ENCODE measurements around the gene GAS5. TPM values are rescaled to one million over a fixed set of nuclear protein-coding genes. Genes with fewer than 3 reads are reported as not detected.

The GAS5 gene
- total RNA-seq, 2 donors from 2014 or later, result 456 to 587 TPM

- TF ChIP-seq, protein P1, sequence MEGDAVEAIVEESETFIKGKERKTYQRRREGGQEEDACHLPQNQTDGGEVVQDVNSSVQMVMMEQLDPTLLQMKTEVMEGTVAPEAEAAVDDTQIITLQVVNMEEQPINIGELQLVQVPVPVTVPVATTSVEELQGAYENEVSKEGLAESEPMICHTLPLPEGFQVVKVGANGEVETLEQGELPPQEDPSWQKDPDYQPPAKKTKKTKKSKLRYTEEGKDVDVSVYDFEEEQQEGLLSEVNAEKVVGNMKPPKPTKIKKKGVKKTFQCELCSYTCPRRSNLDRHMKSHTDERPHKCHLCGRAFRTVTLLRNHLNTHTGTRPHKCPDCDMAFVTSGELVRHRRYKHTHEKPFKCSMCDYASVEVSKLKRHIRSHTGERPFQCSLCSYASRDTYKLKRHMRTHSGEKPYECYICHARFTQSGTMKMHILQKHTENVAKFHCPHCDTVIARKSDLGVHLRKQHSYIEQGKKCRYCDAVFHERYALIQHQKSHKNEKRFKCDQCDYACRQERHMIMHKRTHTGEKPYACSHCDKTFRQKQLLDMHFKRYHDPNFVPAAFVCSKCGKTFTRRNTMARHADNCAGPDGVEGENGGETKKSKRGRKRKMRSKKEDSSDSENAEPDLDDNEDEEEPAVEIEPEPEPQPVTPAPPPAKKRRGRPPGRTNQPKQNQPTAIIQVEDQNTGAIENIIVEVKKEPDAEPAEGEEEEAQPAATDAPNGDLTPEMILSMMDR (conservative IDR thresholded peaks at IDR 0.05), result no peak
- Mint-ChIP-seq H3K4me1 (peaks cover 30% of the 10 kb centered on the region), H3K36me3 (ENCODE audit: low read depth) (peaks cover 50% of the 10 kb centered on the region), H3K27me3 (ENCODE audit: insufficient read depth) (no peaks in the 10 kb centered on the region), H3K27ac (no peak overlapping the region), H3K4me3 (no peak overlapping the region), H3K9me3 (no peaks in the 10 kb centered on the region)
- H3K36me3 ChIP-seq (ENCODE audit: control insufficient read depth, insufficient read depth, low read length), result peaks cover 61% of the 10 kb centered on the region
- no peak overlapping the region for H3K4me3 ChIP-seq (ENCODE audit: low read length)
- no peaks in the 10 kb centered on the region for H3K9me3 ChIP-seq (ENCODE audit: control insufficient read depth, low read length)
- H3K4me1 ChIP-seq (ENCODE audit: control insufficient read depth, insufficient read depth, low read length), result peaks cover 9% of the 10 kb centered on the region
- no peak overlapping the region for H3K27ac ChIP-seq (ENCODE audit: low read depth, low read length)
- 92 to 94% methylated on average over 2 of the region's 2 CpGs for WGBS, 2 experiments (ENCODE audit: insufficient coverage in 1 of 2, insufficient read length in 1 of 2)
- DNase-seq, result no peak
- no peaks in the 10 kb centered on the region for H3K27me3 ChIP-seq (ENCODE audit: control insufficient read depth, insufficient read depth, low read length, poor library complexity, severe bottlenecking)
- no peak overlapping the region for H3K9ac ChIP-seq (ENCODE audit: extremely low read depth, low read length, poor library complexity, severe bottlenecking)
Measured at GRCh38 chr1:173856903-173857302, 10.9 kb downstream of the GAS5 start.

DNA sequence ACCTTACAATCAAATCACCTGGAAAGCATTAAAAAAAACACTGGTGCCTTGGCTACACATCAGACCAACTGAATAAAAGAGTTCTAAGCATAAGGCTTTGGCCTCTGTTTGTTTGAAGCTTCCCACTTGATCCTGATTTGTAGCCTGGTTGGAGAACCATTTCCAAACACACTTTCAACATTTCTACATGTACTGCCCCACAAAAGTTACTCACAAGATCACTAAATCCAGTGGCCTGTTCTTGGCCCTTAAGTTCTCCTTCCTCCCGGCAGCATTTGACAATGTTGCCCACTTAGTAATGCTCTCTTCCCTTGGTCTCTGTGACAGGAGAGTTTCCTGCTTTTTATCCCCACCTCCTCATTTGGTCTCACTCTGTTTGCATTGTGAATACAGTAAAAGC lies 11.8 kb downstream of the GAS5 start:
- Histone ChIP-seq H3K4me1 (ENCODE audit: control insufficient read depth, insufficient read depth, low read length) (peaks cover 9% of the 10 kb centered on the region), H3K4me3 (ENCODE audit: low read length) (no peak overlapping the region), H3K9me3 (ENCODE audit: control insufficient read depth, low read length) (no peaks in the 10 kb centered on the region), H3K27me3 (ENCODE audit: control insufficient read depth, insufficient read depth, low read length, poor library complexity, severe bottlenecking) (no peaks in the 10 kb centered on the region), H3K9ac (ENCODE audit: extremely low read depth, low read length, poor library complexity, severe bottlenecking) (no peak overlapping the region), H3K27ac (ENCODE audit: low read depth, low read length) (no peak overlapping the region), H3K36me3 (ENCODE audit: control insufficient read depth, insufficient read depth, low read length) (peaks cover 69% of the 10 kb centered on the region)
- Mint-ChIP-seq H3K27me3 (ENCODE audit: insufficient read depth) (no peaks in the 10 kb centered on the region), H3K27ac (no peak overlapping the region), H3K36me3 (ENCODE audit: low read depth) (peaks cover 56% of the 10 kb centered on the region), H3K4me3 (no peak overlapping the region), H3K9me3 (no peaks in the 10 kb centered on the region), H3K4me1 (peaks cover 33% of the 10 kb centered on the region)
- DNase-seq, result no peak
- WGBS, 2 experiments (ENCODE audit: insufficient coverage in 1 of 2, insufficient read length in 1 of 2), result 96 to 100% methylated on average over 1 of the region's 1 CpG
- TF ChIP-seq, protein P1 (conservative IDR thresholded peaks at IDR 0.05), result no peak

DNA sequence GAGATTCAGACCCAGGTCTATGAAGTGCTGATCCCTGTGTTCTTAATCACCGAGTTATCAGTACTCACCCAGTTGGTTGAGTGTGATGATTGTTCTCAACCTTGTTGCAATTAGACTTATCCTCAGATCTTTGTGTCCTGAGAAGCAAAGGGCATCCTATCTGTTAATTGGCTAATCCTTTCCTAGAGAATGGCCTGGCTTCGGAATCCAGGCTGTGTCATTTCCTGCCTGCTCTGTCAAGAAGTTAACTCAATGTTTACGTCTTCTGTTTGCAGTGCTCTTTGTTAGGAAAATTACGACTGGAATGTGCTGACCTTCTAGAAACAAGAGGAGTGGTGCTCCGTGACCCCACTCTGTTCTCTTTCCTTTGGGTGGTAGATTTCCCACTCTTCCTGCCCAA lies 14.7 kb downstream of the GAS5 start:
- H3K27ac Mint-ChIP-seq, result peak overlapping the region; percentile 99
- H3K27me3 Mint-ChIP-seq (ENCODE audit: insufficient read depth), result no peaks in the 10 kb centered on the region
- H3K36me3 Mint-ChIP-seq (ENCODE audit: low read depth), result peaks cover 53% of the 10 kb centered on the region
- peaks cover 33% of the 10 kb centered on the region for H3K4me1 Mint-ChIP-seq
- H3K9me3 ChIP-seq (ENCODE audit: control insufficient read depth, low read length), result no peaks in the 10 kb centered on the region
- 22 to 50% methylated on average over 3 to 5 of the region's 5 CpGs for WGBS, 2 experiments (ENCODE audit: insufficient coverage in 1 of 2, insufficient read length in 1 of 2)
- H3K4me3 ChIP-seq (ENCODE audit: low read length), result peak overlapping the region; percentile 56
- DNase-seq, result peak; percentile 86
- H3K27me3 ChIP-seq (ENCODE audit: control insufficient read depth, insufficient read depth, low read length, poor library complexity, severe bottlenecking), result no peaks in the 10 kb centered on the region
- H3K4me3 Mint-ChIP-seq, result peak overlapping the region; percentile 38
- no peaks in the 10 kb centered on the region for H3K9me3 Mint-ChIP-seq
- peaks cover 59% of the 10 kb centered on the region for H3K36me3 ChIP-seq (ENCODE audit: control insufficient read depth, insufficient read depth, low read length)
- H3K4me1 ChIP-seq (ENCODE audit: control insufficient read depth, insufficient read depth, low read length), result peaks cover 9% of the 10 kb centered on the region
- peak overlapping the region; percentile 61 for H3K27ac ChIP-seq (ENCODE audit: low read depth, low read length)
- TF ChIP-seq, protein P1 (conservative IDR thresholded peaks at IDR 0.05), result no peak
- H3K9ac ChIP-seq (ENCODE audit: extremely low read depth, low read length, poor library complexity, severe bottlenecking), result peak overlapping the region; percentile 76

Measured in endodermal cell (in vitro differentiated cells).